ENCODE results near the gene TNFRSF21.

TNFRSF21 gene

GRCh38 chr6:47241742-47242482 is 67.8 kb downstream of the TNFRSF21 start:
- H3K4me2 ChIP-seq (ENCODE audit: low read depth, low read length, poor library complexity, severe bottlenecking), result peak overlapping the region; percentile 84
- H3K9me2 ChIP-seq (replicated peaks; ENCODE audit: low read depth, low read length), result no peaks in the 10 kb centered on the region
- no peak for TF ChIP-seq CTCF (conservative IDR thresholded peaks at IDR 0.05; ENCODE audit: low read length)
- TF ChIP-seq EZH2phosphoT487 (IDR thresholded peaks at IDR 0.05; ENCODE audit: borderline replicate concordance), result no peak
- H4K20me1 ChIP-seq (ENCODE audit: insufficient read depth, low read length, poor library complexity, severe bottlenecking), result no peaks in the 10 kb centered on the region
- H3K79me2 ChIP-seq (ENCODE audit: insufficient read depth, low read length), result peaks cover 12% of the 10 kb centered on the region
- H3K9me3 ChIP-seq (ENCODE audit: insufficient read depth, low read depth, low read length), result no peaks in the 10 kb centered on the region
- H3K9ac ChIP-seq (ENCODE audit: low read depth, low read length, poor library complexity, severe bottlenecking), result peak overlapping the region; percentile 78
- H3K4me1 ChIP-seq (ENCODE audit: insufficient read depth, low read length, poor library complexity, severe bottlenecking), result peaks cover 70% of the 10 kb centered on the region
- 0 out of 2 replicates have a peak overlapping the region, but pooled peaks have one; percentile 2 for H2AFZ ChIP-seq (ENCODE audit: low read length)
- peaks cover 8% of the 10 kb centered on the region; the same call in 1 of the 2 replicates for H3F3A ChIP-seq (ENCODE audit: low read depth)
- H3K36me3 ChIP-seq (ENCODE audit: insufficient read depth, low read length), result no peaks in the 10 kb centered on the region
- H3K4me3 ChIP-seq (ENCODE audit: low read length, poor library complexity, severe bottlenecking), result peak overlapping the region; percentile 58
- H3K27me3 ChIP-seq (ENCODE audit: insufficient read depth, low read length, poor library complexity, severe bottlenecking), result no peaks in the 10 kb centered on the region

- TF ChIP-seq CTCF (conservative IDR thresholded peaks at IDR 0.05; ENCODE audit: low read length), result no peak
- no peak for TF ChIP-seq EZH2phosphoT487 (IDR thresholded peaks at IDR 0.05; ENCODE audit: borderline replicate concordance)
- H3K4me3 ChIP-seq (ENCODE audit: low read length, poor library complexity, severe bottlenecking), result no peak overlapping the region
- no peaks in the 10 kb centered on the region for H3K9me2 ChIP-seq (replicated peaks; ENCODE audit: low read depth, low read length)
- H3K79me2 ChIP-seq (ENCODE audit: insufficient read depth, low read length), result peaks cover 12% of the 10 kb centered on the region
- no peaks in the 10 kb centered on the region for H3K27me3 ChIP-seq (ENCODE audit: insufficient read depth, low read length, poor library complexity, severe bottlenecking)
- no peaks in the 10 kb centered on the region for H4K20me1 ChIP-seq (ENCODE audit: insufficient read depth, low read length, poor library complexity, severe bottlenecking)
- no peak overlapping the region for H2AFZ ChIP-seq (ENCODE audit: low read length)
- no peaks in the 10 kb centered on the region for H3K9me3 ChIP-seq (ENCODE audit: insufficient read depth, low read depth, low read length)
- H3K36me3 ChIP-seq (ENCODE audit: insufficient read depth, low read length), result no peaks in the 10 kb centered on the region
- no peak overlapping the region for H3K4me2 ChIP-seq (ENCODE audit: low read depth, low read length, poor library complexity, severe bottlenecking)
- H3K4me1 ChIP-seq (ENCODE audit: insufficient read depth, low read length, poor library complexity, severe bottlenecking), result peaks cover 68% of the 10 kb centered on the region
- no peak overlapping the region for H3K9ac ChIP-seq (ENCODE audit: low read depth, low read length, poor library complexity, severe bottlenecking)
- H3F3A ChIP-seq (ENCODE audit: low read depth), result peaks cover 4% of the 10 kb centered on the region; the same call in 1 of the 2 replicates
Measured at GRCh38 chr6:47240277-47240890, 69.3 kb downstream of the TNFRSF21 start.

- no peak overlapping the region for H3K9ac ChIP-seq (ENCODE audit: low read depth, low read length, poor library complexity, severe bottlenecking)
- peaks cover 12% of the 10 kb centered on the region for H3K79me2 ChIP-seq (ENCODE audit: insufficient read depth, low read length)
- TF ChIP-seq CTCF (conservative IDR thresholded peaks at IDR 0.05; ENCODE audit: low read length) (no peak), EZH2phosphoT487 (IDR thresholded peaks at IDR 0.05; ENCODE audit: borderline replicate concordance) (no peak)
- peaks cover 61% of the 10 kb centered on the region for H3K4me1 ChIP-seq (ENCODE audit: insufficient read depth, low read length, poor library complexity, severe bottlenecking)
- no peaks in the 10 kb centered on the region for H3K9me3 ChIP-seq (ENCODE audit: insufficient read depth, low read depth, low read length)
- H3F3A ChIP-seq (ENCODE audit: low read depth), result peaks cover 4% of the 10 kb centered on the region; the same call in 1 of the 2 replicates
- no peak overlapping the region for H3K4me3 ChIP-seq (ENCODE audit: low read length, poor library complexity, severe bottlenecking)
- peak overlapping the region; percentile 9 for H3K4me2 ChIP-seq (ENCODE audit: low read depth, low read length, poor library complexity, severe bottlenecking)
- no peaks in the 10 kb centered on the region for H3K27me3 ChIP-seq (ENCODE audit: insufficient read depth, low read length, poor library complexity, severe bottlenecking)
- no peaks in the 10 kb centered on the region for H3K36me3 ChIP-seq (ENCODE audit: insufficient read depth, low read length)
- no peaks in the 10 kb centered on the region for H4K20me1 ChIP-seq (ENCODE audit: insufficient read depth, low read length, poor library complexity, severe bottlenecking)
- H2AFZ ChIP-seq (ENCODE audit: low read length), result no peak overlapping the region
- no peaks in the 10 kb centered on the region for H3K9me2 ChIP-seq (replicated peaks; ENCODE audit: low read depth, low read length)
Measured at GRCh38 chr6:47239546-47239945, 70.2 kb downstream of the TNFRSF21 start.
